CMK (cell line): ENCODE measurements around the gene BICD1.

Experiments used
- DNase-seq: peaks from one replicate; pipeline ENCODE4 v3.0.0-alpha.2; 2010; ENCODE audit warnings: low read depth

BICD1 gene

DNA sequence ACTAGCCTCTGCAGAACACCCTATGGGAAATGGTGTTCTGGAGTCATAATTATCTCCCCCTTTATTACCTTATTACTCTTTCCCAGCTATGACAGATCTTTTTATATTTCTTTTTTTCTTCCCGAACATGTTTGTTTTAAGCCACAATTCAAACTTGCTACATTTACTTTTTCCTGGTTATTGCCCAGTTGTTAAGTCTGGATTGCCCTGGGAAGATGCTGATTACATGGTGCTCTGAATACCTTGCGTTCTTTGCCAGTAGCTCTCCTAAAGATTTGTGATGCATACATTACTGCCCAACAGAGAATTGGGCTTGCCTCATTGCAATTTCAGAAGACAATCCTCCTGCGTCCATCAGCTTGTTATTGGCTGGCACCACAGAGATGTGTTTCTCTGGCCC, 174.5 kb downstream of the BICD1 start:
- DNase-seq, result no peak

- DNase-seq, result no peak
Measured at GRCh38 chr12:32284561-32284960, 177.9 kb downstream of the BICD1 start.

GRCh38 chr12:32285021-32285420, 178.4 kb downstream of the BICD1 start:
- DNase-seq, result no peak

DNA sequence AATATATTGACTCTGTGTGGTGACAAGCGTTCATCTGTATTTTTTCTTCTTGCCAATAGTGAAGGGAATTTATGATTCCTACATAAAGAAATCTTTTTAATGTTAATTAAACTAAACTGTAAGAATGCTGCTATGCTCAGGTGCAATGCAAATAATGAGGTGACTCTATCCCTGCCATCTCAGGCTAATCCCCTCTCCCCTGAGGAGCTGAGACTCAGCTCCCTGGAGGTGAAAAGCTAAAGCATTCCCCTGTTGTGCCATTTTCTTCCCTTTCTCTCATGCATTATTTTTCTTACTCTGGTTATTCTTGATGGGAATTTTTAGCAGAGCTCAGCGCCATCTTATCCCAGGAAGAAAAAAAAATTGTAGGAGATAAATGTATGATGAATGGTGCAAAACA, 178.8 kb downstream of the BICD1 start:
- no peak for DNase-seq

GRCh38 chr12:32290411-32290810, 183.8 kb downstream of the BICD1 start:
- no peak for DNase-seq

DNA sequence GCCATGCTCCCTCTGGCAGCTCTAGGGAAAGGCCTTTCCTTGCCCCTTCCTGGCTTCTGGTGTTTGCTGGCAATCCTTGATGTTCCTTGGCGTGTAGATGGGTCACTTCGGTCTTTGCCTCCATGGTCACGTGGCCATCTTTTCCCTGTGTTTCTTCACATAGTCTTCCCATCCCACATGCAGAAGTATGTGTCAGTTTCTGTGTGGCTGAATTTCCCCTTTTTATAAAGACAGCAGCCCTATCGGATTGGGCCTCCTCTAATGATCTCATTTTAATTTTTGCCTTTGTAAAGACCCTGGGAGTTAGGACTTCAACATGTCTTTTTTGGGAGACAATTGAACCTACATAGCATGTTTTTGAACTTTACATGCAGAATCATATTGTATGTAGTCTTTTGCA, 185.5 kb downstream of the BICD1 start:
- DNase-seq, result no peak

DNA sequence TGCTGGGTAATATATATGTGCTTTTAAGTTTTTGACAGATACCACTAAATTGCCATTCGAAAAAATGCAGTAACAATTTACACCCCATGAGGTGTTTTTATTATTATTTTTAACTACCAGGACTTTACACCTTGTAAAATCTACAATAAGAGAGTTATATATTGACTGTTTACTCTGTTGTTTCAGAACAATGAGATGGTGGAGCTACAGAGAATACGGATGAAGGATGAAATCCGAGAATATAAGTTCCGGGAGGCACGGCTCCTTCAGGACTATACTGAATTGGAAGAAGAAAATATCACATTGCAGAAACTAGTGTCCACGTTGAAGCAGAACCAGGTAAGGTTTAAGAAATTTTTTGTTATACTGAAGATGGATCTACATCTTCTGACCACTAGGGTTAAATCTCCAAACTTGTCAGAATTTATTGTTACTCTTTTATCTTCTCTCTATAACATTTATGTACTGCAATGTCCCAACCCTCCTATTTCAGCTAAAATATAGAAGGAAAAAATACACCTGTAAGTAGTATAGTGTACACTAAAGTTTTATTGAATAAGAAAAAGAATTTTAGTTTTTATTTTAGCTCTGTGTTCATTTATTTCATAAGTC, 187.3 kb downstream of the BICD1 start:
- no peak for DNase-seq

DNA sequence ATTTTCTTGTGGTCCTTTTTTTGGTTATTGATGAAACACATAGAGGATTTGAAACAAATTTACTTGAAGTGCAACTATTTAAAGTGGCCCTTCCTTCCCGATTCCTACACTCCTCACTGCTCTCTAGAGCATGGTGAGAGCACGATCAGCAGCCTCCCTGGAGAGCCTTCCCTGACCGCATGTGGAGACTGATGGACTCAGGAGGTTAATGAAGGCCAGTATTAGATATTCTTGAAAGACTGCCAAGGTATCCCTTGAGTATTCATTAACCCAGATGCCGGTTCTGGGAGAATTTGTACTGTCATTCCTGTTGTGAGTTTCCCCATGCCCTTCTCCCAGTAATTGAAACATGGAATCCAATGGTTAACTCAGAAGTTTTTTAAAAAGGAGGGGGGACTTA, 189.9 kb downstream of the BICD1 start:
- no peak for DNase-seq

DNA sequence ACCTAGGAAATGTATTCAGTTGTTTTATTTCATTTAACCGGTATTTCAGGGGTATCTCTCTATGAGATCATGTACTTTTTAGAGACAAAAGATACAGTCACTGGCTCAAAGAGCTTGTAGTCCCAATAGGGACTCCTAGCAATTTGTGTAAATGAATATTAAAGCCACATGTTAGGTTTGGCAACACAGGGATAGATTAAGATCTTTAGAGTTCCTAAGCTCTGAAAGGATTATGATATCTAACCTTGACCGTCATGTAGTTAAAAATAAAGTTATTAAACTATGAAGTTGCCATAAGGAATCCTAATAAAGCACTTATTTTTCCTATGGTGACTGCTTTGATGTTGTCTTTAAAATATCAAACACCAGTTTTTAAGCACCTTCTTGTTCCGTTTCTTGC, 192.3 kb downstream of the BICD1 start:
- DNase-seq, result no peak

GRCh38 chr12:32301216-32301615, 194.6 kb downstream of the BICD1 start:
- DNase-seq, result no peak

GRCh38 chr12:32302218-32303173, 195.8 kb downstream of the BICD1 start:
- DNase-seq, result no peak

DNA sequence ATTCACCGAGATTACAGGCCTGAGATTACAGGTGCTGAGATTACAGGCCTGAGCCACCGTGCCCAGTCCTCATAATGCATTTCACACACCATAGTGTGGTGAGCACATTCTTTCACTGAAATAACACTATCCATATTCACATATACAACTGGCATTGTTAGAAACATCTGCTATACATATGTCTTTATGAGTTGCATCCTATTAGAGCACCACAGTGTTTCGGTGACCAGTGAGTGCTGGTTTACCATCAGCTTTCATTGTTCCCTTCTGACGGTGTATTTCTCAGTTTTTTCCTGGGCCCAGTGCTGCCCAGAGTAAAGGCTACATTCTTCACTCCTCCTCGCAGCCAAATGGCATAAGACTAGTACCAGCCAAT, 196.5 kb downstream of the BICD1 start:
- no peak for DNase-seq

DNA sequence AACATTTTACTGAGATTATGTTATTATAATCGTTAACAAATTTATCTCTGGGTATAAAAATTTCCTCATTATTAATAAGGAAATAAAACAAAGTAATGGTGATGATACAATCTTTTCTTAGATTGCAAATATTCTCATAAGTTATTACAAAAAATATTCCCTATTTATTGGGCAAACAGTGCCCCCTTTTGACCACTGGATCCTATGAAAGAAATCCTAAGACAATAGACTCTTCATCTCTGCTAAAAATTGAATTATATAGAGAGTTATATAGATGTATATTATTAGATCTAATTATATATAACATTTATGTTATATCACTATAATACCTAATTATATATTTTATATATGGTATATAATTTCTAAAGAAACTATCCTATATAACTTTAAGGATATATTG, 198.5 kb downstream of the BICD1 start:
- no peak for DNase-seq

GRCh38 chr12:32307326-32307725, 200.7 kb downstream of the BICD1 start:
- no peak for DNase-seq

GRCh38 chr12:32309811-32310736, 203.4 kb downstream of the BICD1 start:
- no peak for DNase-seq

DNA sequence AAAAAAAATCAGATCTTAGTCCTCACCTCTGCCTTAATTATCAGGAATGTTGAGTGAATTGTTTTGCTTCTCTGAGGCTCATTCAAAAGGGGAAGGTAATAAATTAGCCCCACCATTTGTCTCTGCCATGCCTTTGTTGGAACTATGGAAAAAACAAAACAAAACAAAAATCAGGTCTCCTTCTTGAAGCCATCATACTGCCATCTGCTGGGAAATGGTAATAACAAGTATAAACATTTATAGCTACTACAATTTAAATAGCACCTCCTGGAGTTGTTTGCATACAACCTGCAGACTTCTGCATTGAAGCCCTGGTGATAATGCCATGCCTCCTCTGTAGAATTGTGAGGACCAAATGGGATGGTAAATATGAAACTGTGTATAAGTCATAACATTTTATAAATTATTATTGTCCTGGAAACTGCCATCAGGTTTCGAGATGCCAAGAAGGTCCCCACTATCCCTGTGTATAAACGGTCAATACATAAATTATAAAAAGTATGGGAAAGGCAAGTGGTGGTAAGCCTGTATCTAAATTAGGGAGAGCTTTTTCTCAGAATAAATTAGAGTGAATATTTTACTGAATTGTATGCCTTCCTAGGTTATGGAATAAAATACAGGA, 205.5 kb downstream of the BICD1 start:
- DNase-seq, result peak; percentile 4

- no peak for DNase-seq
Measured at GRCh38 chr12:32322354-32322753, 215.7 kb downstream of the BICD1 start.

DNA sequence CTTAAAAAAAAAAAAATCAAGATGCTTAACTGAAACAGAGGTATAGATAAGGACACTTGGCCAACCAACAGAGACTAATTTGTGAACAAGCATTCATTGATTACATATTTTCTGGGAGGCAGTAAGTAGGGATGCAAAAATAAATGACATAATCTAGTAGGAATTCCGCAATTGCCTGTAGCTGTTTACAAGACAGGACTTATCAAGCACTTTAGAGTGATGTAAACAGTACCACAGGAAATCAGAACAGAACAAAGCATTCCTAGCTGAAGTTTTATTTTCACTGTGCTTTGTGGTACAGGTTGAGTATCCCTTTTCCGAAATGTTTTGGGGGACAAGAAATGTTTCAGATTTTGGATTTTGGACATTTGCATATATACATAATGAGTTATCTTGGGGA, 224.5 kb downstream of the BICD1 start:
- no peak for DNase-seq

DNA sequence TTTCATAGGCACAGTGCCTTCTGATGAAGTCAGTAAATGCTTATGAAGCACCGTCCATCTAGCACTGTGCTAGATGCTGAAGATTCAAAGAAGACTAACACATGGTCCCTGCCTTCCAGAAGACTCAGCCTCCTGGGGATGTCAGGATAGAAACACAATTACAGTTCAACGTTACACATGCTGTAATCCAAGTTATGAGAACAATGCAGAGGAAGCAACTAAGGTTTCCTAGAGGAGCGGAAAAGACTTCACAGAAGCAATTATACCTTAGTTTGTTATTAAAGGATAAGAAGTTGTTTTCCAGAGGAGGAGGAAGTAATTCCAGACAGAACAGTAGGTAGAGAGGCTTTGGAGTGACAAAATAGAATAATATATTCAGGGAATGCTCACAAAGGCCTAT, 225.8 kb downstream of the BICD1 start:
- DNase-seq, result no peak

DNA sequence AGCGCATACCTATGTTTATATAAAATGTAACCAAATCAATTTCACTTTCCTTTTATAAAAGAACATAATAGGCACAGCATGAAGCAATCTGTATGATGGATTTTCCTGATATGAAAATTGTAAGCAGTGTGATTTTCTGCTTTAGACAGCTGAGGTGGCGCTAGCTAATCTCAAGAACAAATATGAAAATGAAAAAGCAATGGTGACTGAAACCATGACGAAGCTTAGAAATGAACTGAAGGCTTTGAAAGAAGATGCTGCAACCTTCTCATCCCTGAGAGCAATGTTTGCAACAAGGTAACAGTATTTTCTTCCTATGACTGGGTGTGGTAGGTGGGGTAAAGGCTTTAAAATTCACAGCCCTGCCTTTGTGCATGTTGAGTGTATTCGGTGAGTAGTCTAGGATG, 227.7 kb downstream of the BICD1 start:
- no peak for DNase-seq

- DNase-seq, result no peak
Measured at GRCh38 chr12:32336261-32336660, 229.6 kb downstream of the BICD1 start.

DNA sequence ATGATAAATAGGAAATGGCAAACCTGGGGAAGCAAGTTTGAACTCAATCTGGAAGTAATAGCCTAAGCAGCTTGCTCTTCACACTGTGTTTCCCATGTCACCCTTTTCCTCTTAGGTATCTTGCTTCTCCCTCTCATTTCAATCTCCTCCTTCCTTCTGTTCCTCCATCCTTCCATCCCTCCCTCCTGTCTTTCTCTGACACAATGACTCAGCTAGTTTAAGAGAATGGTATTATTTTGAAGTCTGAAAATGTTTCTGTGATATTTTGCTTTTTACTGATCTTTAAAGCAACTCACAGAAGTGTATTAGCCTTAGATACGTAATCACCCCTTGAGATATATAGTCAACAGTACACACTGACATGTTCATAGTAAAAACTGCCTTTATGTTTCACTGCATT, 236.8 kb downstream of the BICD1 start:
- no peak for DNase-seq
